HEK293T (cell line): ENCODE measurements around the gene COL9A3.

Experiments used
- BHLHE40 ChIP-seq: fragments of 450-650 bp; IDR thresholded peaks from 2 replicates; pipeline ENCODE4 v1.6.1; 2016; ENCODE audit warnings: mild to moderate bottlenecking, moderate library complexity, borderline replicate concordance
- CTBP1 ChIP-seq: fragments of 450-650 bp; IDR thresholded peaks from 2 replicates; pipeline ENCODE4 v1.6.1; 2016; ENCODE audit warnings: borderline replicate concordance
- ELF4 ChIP-seq: fragments of 450-650 bp; IDR thresholded peaks from 2 replicates; pipeline ENCODE4 v1.6.1; 2017; ENCODE audit warnings: antibody characterized with exemption
- FOXA1 ChIP-seq: fragments of 450-650 bp; IDR thresholded peaks from 2 replicates; pipeline ENCODE4 v1.6.1; 2016; ENCODE audit warnings: mild to moderate bottlenecking
- HDGF ChIP-seq: fragments of 450-650 bp; IDR thresholded peaks from 2 replicates; pipeline ENCODE4 v1.6.1; 2017; ENCODE audit warnings: antibody characterized with exemption, borderline replicate concordance
- NFRKB ChIP-seq: fragments of 450-650 bp; IDR thresholded peaks from 2 replicates; pipeline ENCODE4 v1.6.1; 2016; ENCODE audit warnings: mild to moderate bottlenecking, moderate library complexity
- SP1 ChIP-seq: fragments of 450-650 bp; IDR thresholded peaks from 2 replicates; pipeline ENCODE4 v1.6.1; 2017
- SUZ12 ChIP-seq: fragments of 450-650 bp; IDR thresholded peaks from 2 replicates; pipeline ENCODE4 v1.6.1; 2016; ENCODE audit warnings: mild to moderate bottlenecking
- ZNF384 ChIP-seq: fragments of 450-650 bp; IDR thresholded peaks from 2 replicates; pipeline ENCODE4 v1.6.1; 2016

- TF ChIP-seq SUZ12 = no peak
- no peak for TF ChIP-seq CTBP1
- TF ChIP-seq FOXA1 = no peak
- no peak for TF ChIP-seq ZNF384
- TF ChIP-seq HDGF = no peak
- TF ChIP-seq BHLHE40 = no peak
- TF ChIP-seq ELF4 = no peak
- no peak for TF ChIP-seq SP1
- TF ChIP-seq NFRKB = no peak
These were observed 6.2 kb downstream of the COL9A3 start for GRCh38 chr20:62822788-62823651.
